Measurements from ENCODE around the gene CMTM8.

DNA sequence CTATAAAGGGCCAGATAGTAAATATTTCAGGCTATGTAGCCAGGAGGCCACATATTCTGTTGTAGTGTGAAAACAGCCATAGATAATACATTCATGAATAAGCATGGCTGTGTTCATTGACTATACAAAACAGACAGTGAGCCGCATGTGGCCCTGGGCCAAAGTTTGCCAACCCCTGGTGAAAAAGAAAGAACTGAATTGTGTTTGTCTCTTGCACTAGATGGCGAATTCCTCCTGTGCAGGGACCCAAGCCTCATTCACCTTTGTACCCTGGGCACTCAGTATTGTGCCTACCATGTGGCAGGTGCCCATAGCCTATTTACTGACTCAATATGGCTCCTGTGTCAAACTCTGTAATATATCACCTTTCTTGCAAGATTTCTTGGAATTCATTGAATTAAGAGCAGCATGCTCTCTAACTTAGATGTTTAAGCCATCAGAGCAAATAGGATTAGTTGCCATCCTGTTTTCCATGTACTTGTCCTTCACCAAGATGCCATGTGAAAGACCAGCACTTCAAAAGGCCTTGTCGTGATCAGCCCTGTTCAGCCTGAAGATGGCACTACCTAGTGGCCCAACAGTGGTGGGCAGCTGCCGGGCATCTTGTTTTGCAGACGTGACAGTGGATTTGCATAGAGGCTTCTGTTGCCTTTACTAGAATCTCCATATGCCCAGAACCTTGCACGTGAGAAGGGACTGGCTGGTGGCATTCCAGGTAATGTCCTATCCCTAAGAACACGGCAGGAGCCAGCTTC, 102.3 kb downstream of the CMTM8 start:
- TF ChIP-seq, protein P1, sequence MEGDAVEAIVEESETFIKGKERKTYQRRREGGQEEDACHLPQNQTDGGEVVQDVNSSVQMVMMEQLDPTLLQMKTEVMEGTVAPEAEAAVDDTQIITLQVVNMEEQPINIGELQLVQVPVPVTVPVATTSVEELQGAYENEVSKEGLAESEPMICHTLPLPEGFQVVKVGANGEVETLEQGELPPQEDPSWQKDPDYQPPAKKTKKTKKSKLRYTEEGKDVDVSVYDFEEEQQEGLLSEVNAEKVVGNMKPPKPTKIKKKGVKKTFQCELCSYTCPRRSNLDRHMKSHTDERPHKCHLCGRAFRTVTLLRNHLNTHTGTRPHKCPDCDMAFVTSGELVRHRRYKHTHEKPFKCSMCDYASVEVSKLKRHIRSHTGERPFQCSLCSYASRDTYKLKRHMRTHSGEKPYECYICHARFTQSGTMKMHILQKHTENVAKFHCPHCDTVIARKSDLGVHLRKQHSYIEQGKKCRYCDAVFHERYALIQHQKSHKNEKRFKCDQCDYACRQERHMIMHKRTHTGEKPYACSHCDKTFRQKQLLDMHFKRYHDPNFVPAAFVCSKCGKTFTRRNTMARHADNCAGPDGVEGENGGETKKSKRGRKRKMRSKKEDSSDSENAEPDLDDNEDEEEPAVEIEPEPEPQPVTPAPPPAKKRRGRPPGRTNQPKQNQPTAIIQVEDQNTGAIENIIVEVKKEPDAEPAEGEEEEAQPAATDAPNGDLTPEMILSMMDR (IDR thresholded peaks at IDR 0.05 in 4 of 5, conservative IDR thresholded peaks at IDR 0.05 in 1 of 5): no peak
- TF ChIP-seq POLR2A (IDR thresholded peaks at IDR 0.05): no peak
